Brain microvascular endothelial cell (primary cell): ENCODE results near the gene TREX2.

Source experiments
- DNase-seq: peaks from one replicate; pipeline ENCODE4 v3.0.0-alpha.2; 2020
- H3K27ac ChIP-seq: fragments of 250-450 bp; sonication (Bioruptor Pico); 2 replicates; pipeline ENCODE4 v1.5.1; 2020; ENCODE audit warnings: mild to moderate bottlenecking, moderate library complexity
- H3K27me3 ChIP-seq: fragments of 250-450 bp; sonication (Bioruptor Pico); replicated peaks from 2 replicates; pipeline ENCODE4 v1.5.1; 2020; ENCODE audit warnings: mild to moderate bottlenecking
- H3K36me3 ChIP-seq: fragments of 250-450 bp; sonication (Bioruptor Pico); replicated peaks from 2 replicates; pipeline ENCODE4 v1.5.1; 2020; ENCODE audit warnings: mild to moderate bottlenecking
- H3K4me3 ChIP-seq: 2 replicates; pipeline ENCODE4 v1.5.1; 2011; ENCODE audit warnings: low read depth, mild to moderate bottlenecking, control low read depth, low read length, moderate library complexity
- in situ Hi-C: cut with HindIII; loops from 2 replicates; pipeline ENCODE4 v1.10.0; 2017; ENCODE audit warnings: low sequenced_read_pairs, low pct_ligation_motif_present
- TF ChIP-seq, protein P1 (sequence below): IDR thresholded peaks from 2 replicates; pipeline ENCODE4 v1.5.1; 2011; ENCODE audit warnings: low read depth, mild to moderate bottlenecking, moderate library complexity, low read length, control low read depth, inconsistent platforms; ENCODE audit errors: missing control alignments

The TREX2 gene

GRCh38 chrX:153446636-153446936, 730 bp upstream of the TREX2 start:
- DNase-seq = no peak
- in situ Hi-C loops = no loop called here

DNA sequence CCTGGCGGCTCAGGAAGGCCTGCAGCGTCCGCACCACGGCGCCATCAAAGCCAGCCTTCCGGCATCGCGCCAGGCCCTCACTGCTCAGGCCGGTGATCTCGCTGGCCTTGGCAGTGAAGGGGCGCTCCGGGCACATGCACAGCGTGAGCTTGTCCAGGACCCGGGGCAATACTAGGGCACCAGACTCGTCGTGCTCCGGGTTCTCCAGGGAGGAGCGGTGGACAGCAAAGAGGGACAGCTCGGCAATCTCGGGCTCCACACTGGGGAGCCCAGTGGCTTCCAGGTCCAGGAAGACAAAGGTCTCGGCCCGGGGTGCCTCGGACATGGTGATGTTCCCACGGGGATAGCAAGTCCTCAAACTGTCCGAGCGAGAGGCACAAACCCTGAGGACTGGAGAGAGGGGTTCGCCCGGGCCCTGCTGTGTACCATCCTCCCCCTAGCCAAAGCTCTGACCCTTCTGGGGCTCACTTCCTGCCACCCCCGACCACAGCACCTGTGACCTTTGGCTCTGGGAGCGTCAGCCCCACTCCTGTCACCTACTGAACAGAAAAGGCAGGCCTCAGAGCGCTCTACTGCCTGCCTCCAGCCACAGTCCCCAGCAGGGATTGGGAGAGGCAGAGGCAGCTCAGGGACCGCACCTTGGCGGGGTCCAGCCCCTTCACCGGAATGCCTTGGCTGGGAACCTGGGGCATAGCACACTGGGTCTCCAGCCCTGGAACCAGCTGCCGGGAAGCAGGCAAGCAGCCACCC, 575 bp downstream of the TREX2 start:
- TF ChIP-seq, protein P1, sequence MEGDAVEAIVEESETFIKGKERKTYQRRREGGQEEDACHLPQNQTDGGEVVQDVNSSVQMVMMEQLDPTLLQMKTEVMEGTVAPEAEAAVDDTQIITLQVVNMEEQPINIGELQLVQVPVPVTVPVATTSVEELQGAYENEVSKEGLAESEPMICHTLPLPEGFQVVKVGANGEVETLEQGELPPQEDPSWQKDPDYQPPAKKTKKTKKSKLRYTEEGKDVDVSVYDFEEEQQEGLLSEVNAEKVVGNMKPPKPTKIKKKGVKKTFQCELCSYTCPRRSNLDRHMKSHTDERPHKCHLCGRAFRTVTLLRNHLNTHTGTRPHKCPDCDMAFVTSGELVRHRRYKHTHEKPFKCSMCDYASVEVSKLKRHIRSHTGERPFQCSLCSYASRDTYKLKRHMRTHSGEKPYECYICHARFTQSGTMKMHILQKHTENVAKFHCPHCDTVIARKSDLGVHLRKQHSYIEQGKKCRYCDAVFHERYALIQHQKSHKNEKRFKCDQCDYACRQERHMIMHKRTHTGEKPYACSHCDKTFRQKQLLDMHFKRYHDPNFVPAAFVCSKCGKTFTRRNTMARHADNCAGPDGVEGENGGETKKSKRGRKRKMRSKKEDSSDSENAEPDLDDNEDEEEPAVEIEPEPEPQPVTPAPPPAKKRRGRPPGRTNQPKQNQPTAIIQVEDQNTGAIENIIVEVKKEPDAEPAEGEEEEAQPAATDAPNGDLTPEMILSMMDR = no peak
- in situ Hi-C loops = no loop called here
- no peak overlapping the region for H3K27ac ChIP-seq
- H3K36me3 ChIP-seq = no peaks in the 10 kb centered on the region
- no peaks in the 10 kb centered on the region for H3K27me3 ChIP-seq
- no peak for DNase-seq
- no peak overlapping the region for H3K4me3 ChIP-seq

More at GRCh38 chrX:153446636-153446936, 730 bp upstream of the TREX2 start:
- Histone ChIP-seq H3K27me3 (no peaks in the 10 kb centered on the region), H3K36me3 (no peaks in the 10 kb centered on the region), H3K4me3 (no peak overlapping the region), H3K27ac (no peak overlapping the region)
- TF ChIP-seq, protein P1 = no peak

- H3K27me3 ChIP-seq = no peaks in the 10 kb centered on the region
- H3K27ac ChIP-seq = no peak overlapping the region
- H3K36me3 ChIP-seq = no peaks in the 10 kb centered on the region
- H3K4me3 ChIP-seq = no peak overlapping the region
- in situ Hi-C loops = no loop called here
- TF ChIP-seq, protein P1 = no peak
- DNase-seq = no peak
Measured at GRCh38 chrX:153444333-153445011, 1.4 kb downstream of the TREX2 start.

DNA sequence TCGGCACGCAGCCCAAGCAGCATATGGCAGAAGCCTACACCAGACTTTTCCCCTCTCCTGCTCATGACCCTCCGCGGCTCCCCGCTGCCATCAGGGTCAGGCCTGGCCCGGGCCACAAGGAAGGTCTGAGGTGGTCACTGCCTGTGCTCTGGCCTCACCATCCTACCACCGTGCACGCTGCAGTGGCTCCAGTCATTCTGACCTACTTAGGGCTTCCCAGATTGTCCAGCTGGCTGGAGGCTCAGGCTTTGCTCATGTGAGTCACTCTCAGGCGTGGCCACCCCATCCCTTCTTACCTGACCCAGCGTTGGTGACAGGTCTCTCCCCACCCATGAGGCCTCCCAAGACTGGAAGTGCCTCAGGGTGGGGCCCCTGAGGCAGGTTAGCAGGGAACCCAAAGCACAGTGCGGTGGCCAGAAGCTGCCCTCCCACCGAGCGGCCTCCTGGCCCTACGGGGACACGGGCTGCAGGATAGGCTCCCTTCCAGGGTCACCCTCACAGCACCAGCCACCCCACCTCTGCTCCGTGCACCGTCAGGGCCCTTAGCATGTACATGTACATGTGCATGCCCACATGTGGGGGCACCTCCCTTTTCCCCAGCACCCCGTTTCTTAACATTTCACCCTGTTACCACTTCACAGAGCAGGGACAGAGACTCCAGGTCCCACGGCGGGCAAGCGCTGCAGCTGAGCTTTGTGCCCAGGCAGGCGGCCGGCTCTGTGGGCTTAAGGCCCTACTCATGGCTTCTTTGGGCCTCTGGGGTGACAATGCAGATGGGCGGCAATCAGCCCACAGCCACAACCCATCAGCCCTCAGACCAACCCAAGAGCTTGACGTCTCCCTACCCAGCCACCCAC, 2.2 kb downstream of the TREX2 start:
- in situ Hi-C loops = no loop called here
- DNase-seq = no peak
- TF ChIP-seq, protein P1 = no peak
- Histone ChIP-seq H3K36me3 (no peaks in the 10 kb centered on the region), H3K27me3 (no peaks in the 10 kb centered on the region), H3K4me3 (no peak overlapping the region), H3K27ac (no peak overlapping the region)

GRCh38 chrX:153442463-153442862, 3.4 kb downstream of the TREX2 start:
- H3K36me3 ChIP-seq = no peaks in the 10 kb centered on the region
- H3K27me3 ChIP-seq = no peaks in the 10 kb centered on the region
- H3K27ac ChIP-seq = no peak overlapping the region
- no peak for DNase-seq
- in situ Hi-C loops = no loop called here
- H3K4me3 ChIP-seq = no peak overlapping the region
- TF ChIP-seq, protein P1 = no peak
